H9 (cell line): ENCODE data around the gene NDUFC2. TPM values are rescaled to one million over a fixed set of nuclear protein-coding genes. Genes with fewer than 3 reads are reported as not detected.

ENCODE experiments used
- DNase-seq: peaks from one replicate; pipeline ENCODE4 v3.0.0-alpha.2; 2017
- H2AFZ ChIP-seq: one replicate; pipeline ENCODE4 v1.6.1; 2013; ENCODE audit warnings: mild to moderate bottlenecking, low read length, control low read depth, moderate library complexity
- H2AK5ac ChIP-seq: 2 replicates; pipeline ENCODE4 v1.6.1; 2013; ENCODE audit warnings: low read length, control low read depth, mixed read lengths; ENCODE audit not compliant: insufficient read length
- H2BK120ac ChIP-seq: one replicate; pipeline ENCODE4 v1.6.1; 2013; ENCODE audit warnings: low read depth, mild to moderate bottlenecking, low read length, control low read depth, inconsistent platforms; ENCODE audit not compliant: poor library complexity, severe bottlenecking
- H2BK12ac ChIP-seq: 2 replicates; pipeline ENCODE4 v1.6.1; 2013; ENCODE audit warnings: low read length, control low read depth, mixed read lengths, low read depth; ENCODE audit not compliant: insufficient read length
- H2BK15ac ChIP-seq: 2 replicates; pipeline ENCODE4 v1.6.1; 2013; ENCODE audit warnings: low read depth, low read length, control low read depth
- H2BK20ac ChIP-seq: one replicate; pipeline ENCODE4 v1.6.1; 2013; ENCODE audit warnings: low read depth, mild to moderate bottlenecking, low read length, control low read depth, inconsistent platforms; ENCODE audit not compliant: poor library complexity, severe bottlenecking
- H2BK5ac ChIP-seq: 2 replicates; pipeline ENCODE4 v1.6.1; 2013; ENCODE audit warnings: low read length, control low read depth, mixed read lengths; ENCODE audit not compliant: insufficient read length
- H3K14ac ChIP-seq: 2 replicates; pipeline ENCODE4 v1.6.1; 2013; ENCODE audit warnings: low read length, control low read depth; ENCODE audit not compliant: insufficient read depth
- H3K18ac ChIP-seq: 2 replicates; pipeline ENCODE4 v1.6.1; 2013; ENCODE audit warnings: low read depth, mild to moderate bottlenecking, mixed read lengths, low read length, control low read depth; ENCODE audit not compliant: insufficient read length
- H3K23ac ChIP-seq: 2 replicates; pipeline ENCODE4 v1.6.1; 2013; ENCODE audit warnings: low read length, control low read depth, mixed read lengths, low read depth; ENCODE audit not compliant: insufficient read length
- H3K23me2 ChIP-seq: 2 replicates; pipeline ENCODE4 v1.6.1; 2013; ENCODE audit warnings: low read depth, mild to moderate bottlenecking, mixed read lengths, low read length, control low read depth; ENCODE audit not compliant: insufficient read length, poor library complexity, severe bottlenecking
- H3K27ac ChIP-seq: 2 replicates; pipeline ENCODE4 v1.5.1; 2013; ENCODE audit warnings: low read length, control low read depth, mixed read lengths, low read depth; ENCODE audit not compliant: insufficient read length
- H3K27me3 ChIP-seq: 2 replicates; pipeline ENCODE4 v1.6.1; 2013; ENCODE audit warnings: low read length, control low read depth, inconsistent platforms; ENCODE audit not compliant: insufficient read depth
- H3K4ac ChIP-seq: 2 replicates; pipeline ENCODE4 v1.6.1; 2013; ENCODE audit warnings: low read depth, mild to moderate bottlenecking, control low read depth, inconsistent platforms, low read length, moderate library complexity
- H3K4me1 ChIP-seq: 2 replicates; pipeline ENCODE4 v1.6.1; 2013; ENCODE audit warnings: low read length, control low read depth, inconsistent platforms; ENCODE audit not compliant: insufficient read depth
- H3K4me2 ChIP-seq: 2 replicates; pipeline ENCODE4 v1.6.1; 2013; ENCODE audit warnings: low read length, control low read depth, mixed read lengths; ENCODE audit not compliant: insufficient read length, insufficient read depth
- H3K56ac ChIP-seq: 2 replicates; pipeline ENCODE4 v1.6.1; 2013; ENCODE audit warnings: low read depth, mild to moderate bottlenecking, mixed read lengths, low read length, control low read depth; ENCODE audit not compliant: insufficient read length
- H3K79me1 ChIP-seq: 2 replicates; pipeline ENCODE4 v1.6.1; 2013; ENCODE audit warnings: low read depth, mild to moderate bottlenecking, moderate library complexity, low read length, control low read depth, inconsistent platforms; ENCODE audit not compliant: insufficient read depth, poor library complexity, severe bottlenecking
- H3K79me2 ChIP-seq: 2 replicates; pipeline ENCODE4 v1.6.1; 2013; ENCODE audit warnings: low read length, control low read depth, inconsistent platforms; ENCODE audit not compliant: insufficient read depth
- H3K9ac ChIP-seq: 2 replicates; pipeline ENCODE4 v1.6.1; 2013; ENCODE audit warnings: low read length, control low read depth, mixed read lengths; ENCODE audit not compliant: insufficient read length; ENCODE audit errors: extremely low read depth
- H3K9me3 ChIP-seq: one replicate; pipeline ENCODE4 v1.6.1; 2013; ENCODE audit warnings: low read depth, low read length, inconsistent platforms; ENCODE audit not compliant: control insufficient read depth
- H3T11ph ChIP-seq: one replicate; pipeline ENCODE4 v1.6.1; 2013; ENCODE audit warnings: mild to moderate bottlenecking, low read length, control low read depth, inconsistent platforms
- H4K20me1 ChIP-seq: one replicate; pipeline ENCODE4 v1.6.1; 2013; ENCODE audit not compliant: control insufficient read depth, insufficient read length, insufficient read depth
- H4K5ac ChIP-seq: 2 replicates; pipeline ENCODE4 v1.6.1; 2013; ENCODE audit warnings: low read depth, mild to moderate bottlenecking, mixed read lengths, low read length, control low read depth; ENCODE audit not compliant: insufficient read length
- H4K8ac ChIP-seq: replicated peaks from 2 replicates; pipeline ENCODE4 v1.6.1; 2013; ENCODE audit warnings: low read length, control low read depth, mixed read lengths, low read depth; ENCODE audit not compliant: insufficient read length
- H4K91ac ChIP-seq: 2 replicates; pipeline ENCODE4 v1.6.1; 2013; ENCODE audit warnings: low read depth, mild to moderate bottlenecking, moderate library complexity, mixed read lengths, low read length, control low read depth; ENCODE audit not compliant: insufficient read length
- H3K27ac Mint-ChIP-seq, 3 experiments: 2 replicates in 2 of 3; 3 replicates in 1 of 3; pipeline ENCODE4 v1.8.0; 2020 to 2021; ENCODE audit warnings: mixed read lengths in 3 of 3, mild to moderate bottlenecking in 1 of 3, moderate library complexity in 1 of 3
- H3K27me3 Mint-ChIP-seq: 2 replicates; pipeline ENCODE4 v1.8.0; 2021; ENCODE audit warnings: low read depth, mild to moderate bottlenecking, moderate library complexity, mixed read lengths
- H3K36me3 Mint-ChIP-seq, 3 experiments: 2 replicates in 2 of 3; 3 replicates in 1 of 3; pipeline ENCODE4 v1.8.0; 2020 to 2021; ENCODE audit warnings: low read depth in 3 of 3, mixed read lengths in 3 of 3; ENCODE audit not compliant: insufficient read depth in 1 of 3
- H3K4me1 Mint-ChIP-seq, 2 experiments: 2 replicates each; pipeline ENCODE4 v1.8.0; 2020; ENCODE audit warnings: mixed read lengths in 2 of 2
- H3K4me3 Mint-ChIP-seq, 2 experiments: 2 replicates in 1 of 2; 3 replicates in 1 of 2; pipeline ENCODE4 v1.8.0; 2020 to 2021; ENCODE audit warnings: mild to moderate bottlenecking in 2 of 2, mixed read lengths in 2 of 2, moderate library complexity in 1 of 2
- H3K9me3 Mint-ChIP-seq, 2 experiments: 2 replicates in 1 of 2; 3 replicates in 1 of 2; pipeline ENCODE4 v1.8.0; 2020; ENCODE audit warnings: mild to moderate bottlenecking in 2 of 2, mixed read lengths in 2 of 2, moderate library complexity in 1 of 2
- CTCF ChIP-seq: fragments of 200-600 bp; sonication (generic); conservative IDR thresholded peaks from 3 replicates; pipeline ENCODE4 v1.8.0; 2021; ENCODE audit warnings: antibody characterized with exemption, mild to moderate bottlenecking
- WGBS: extraction: QIAGEN DNeasy Blood & Tissue Kit; methylation state at CpG from one replicate; pipeline ENCODE4 v1.1.7; 2013; ENCODE audit warnings: missing lambda C conversion rate, low lambda C conversion rate, mixed read lengths; ENCODE audit not compliant: insufficient read length; ENCODE audit errors: extremely low coverage; 5-methylcytosine and 5-hydroxymethylcytosine counted together
- total RNA-seq: library from RNA; stranded (reverse); gene quantifications from 2 replicates; pipeline ENCODE4 v1.2.1, GENCODE V29; 2021

Gene NDUFC2
- total RNA-seq, 1 experiment from 2014 or later: 247 TPM

DNA sequence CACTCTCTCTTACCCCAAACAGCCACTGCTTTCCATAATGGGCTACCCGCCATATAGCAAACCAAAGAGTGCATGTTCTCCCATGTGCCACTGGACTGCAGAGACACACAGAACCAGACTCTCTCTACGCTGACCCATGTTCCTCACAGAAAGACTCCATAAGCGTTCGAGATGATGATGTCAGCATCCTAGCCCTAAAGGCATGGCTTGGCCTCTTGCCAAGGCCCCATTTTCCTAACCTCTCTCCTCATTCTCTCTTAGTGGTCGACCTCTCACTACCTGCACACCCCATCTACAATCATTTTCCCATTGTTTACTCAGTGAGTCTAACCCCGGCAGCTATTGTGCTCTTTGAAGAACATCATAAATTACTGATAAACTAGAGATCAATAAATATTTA, 4.9 kb downstream of the NDUFC2 start:
- Histone ChIP-seq H2AFZ (no peak overlapping the region), H4K5ac (no peak overlapping the region), H3K9ac (no peak overlapping the region), H3K23me2 (peaks cover 8% of the 10 kb centered on the region), H3K4me1 (no peaks in the 10 kb centered on the region), H3K79me2 (peaks cover 19% of the 10 kb centered on the region; the same call in 1 of the 2 replicates), H2BK15ac (no peak overlapping the region), H3K4me2 (no peak overlapping the region), H2AK5ac (no peak overlapping the region), H3K79me1 (no peaks in the 10 kb centered on the region), H3K27me3 (no peaks in the 10 kb centered on the region), H4K8ac (no peak overlapping the region), H3K4ac (no peak overlapping the region), H2BK12ac (no peak overlapping the region), H3K9me3 (no peaks in the 10 kb centered on the region), H3T11ph (no peak overlapping the region), H3K56ac (no peak overlapping the region), H4K91ac (no peak overlapping the region), H3K27ac (no peak overlapping the region), H3K18ac (no peak overlapping the region), H3K23ac (no peak overlapping the region), H4K20me1 (no peaks in the 10 kb centered on the region), H3K14ac (no peak overlapping the region), H2BK20ac (no peak overlapping the region), H2BK120ac (no peak overlapping the region), H2BK5ac (no peak overlapping the region)
- Mint-ChIP-seq H3K36me3 (peaks cover 8 to 37% (median 29%) of the 10 kb centered on the region in 3 experiments; a peak in 6 of 7 replicates), H3K27ac (peak overlapping the region in 1 of 3 experiments; percentile 31; a peak in 2 of 7 replicates), H3K9me3 (no peaks in the 10 kb centered on the region), H3K4me1 (peaks cover 8 to 13% of the 10 kb centered on the region in 2 experiments), H3K4me3 (no peak overlapping the region), H3K27me3 (no peaks in the 10 kb centered on the region)
- DNase-seq: no peak
- TF ChIP-seq CTCF: no peak
- no CpG with 5 or more reads among the region's 6 CpGs for WGBS
